Breast epithelium (tissue), 3 donors: Measurements from ENCODE around the gene ZNF324.

Source experiments
- POLR2A ChIP-seq: fragments of 450-650 bp; IDR thresholded peaks from one replicate; pipeline ENCODE4 v1.6.1; 2016; ENCODE audit warnings: antibody characterized with exemption, mild to moderate bottlenecking, moderate library complexity
- POLR2AphosphoS5 ChIP-seq, 3 donors: sonication (generic); formaldehyde crosslinking; IDR thresholded peaks; one replicate each; pipeline ENCODE4 v1.6.1; 2017; ENCODE audit warnings: antibody characterized with exemption in 3 of 3
- TF ChIP-seq, protein P1 (sequence below), 3 donors: fragments of 450-650 bp; IDR thresholded peaks; one replicate each; pipeline ENCODE4 v1.5.1; 2016 to 2017; ENCODE audit warnings: antibody characterized with exemption in 3 of 3, mild to moderate bottlenecking in 3 of 3, moderate library complexity in 3 of 3

DNA sequence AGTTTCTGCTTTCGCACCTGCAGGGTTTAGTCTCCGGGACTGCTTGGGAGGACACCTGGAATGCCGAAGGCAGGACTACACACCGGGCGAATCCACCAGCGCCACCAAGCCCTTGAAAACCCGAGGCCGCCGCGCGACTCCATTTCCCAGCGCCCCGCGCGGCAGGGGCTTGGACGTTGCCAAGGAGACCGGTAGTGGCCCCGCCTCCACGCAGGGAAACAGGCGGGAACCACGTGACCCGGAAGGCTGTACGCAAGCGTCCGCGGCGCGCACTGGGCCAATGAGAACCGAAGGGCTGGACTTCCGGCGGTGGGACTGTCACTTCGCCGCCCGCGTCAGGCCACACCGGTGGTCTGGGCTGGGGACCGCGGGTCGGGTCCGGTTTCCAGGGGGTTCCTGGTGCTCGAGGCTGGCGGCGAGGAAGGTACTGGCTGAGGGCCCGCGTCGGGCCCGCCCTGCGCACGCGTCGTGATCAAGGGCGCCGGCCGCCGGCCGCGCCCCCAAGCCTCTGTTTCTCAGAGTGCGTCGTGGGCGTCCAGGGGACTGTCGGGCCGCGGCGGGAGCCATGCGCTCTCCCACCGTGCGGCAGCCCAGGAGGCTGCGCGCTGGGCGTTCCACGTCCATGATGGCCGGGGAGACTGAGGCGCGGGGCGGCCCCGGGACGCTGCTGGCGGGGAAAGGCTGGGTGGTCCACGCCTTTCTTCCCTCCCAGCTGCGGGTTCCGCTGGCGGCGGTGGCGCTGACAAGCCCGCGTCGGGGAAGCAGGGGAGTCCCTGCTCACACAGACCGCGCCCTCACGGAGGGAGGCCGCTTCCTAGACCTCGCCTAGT is at the start of gene ZNF324:
- TF ChIP-seq, protein P1, sequence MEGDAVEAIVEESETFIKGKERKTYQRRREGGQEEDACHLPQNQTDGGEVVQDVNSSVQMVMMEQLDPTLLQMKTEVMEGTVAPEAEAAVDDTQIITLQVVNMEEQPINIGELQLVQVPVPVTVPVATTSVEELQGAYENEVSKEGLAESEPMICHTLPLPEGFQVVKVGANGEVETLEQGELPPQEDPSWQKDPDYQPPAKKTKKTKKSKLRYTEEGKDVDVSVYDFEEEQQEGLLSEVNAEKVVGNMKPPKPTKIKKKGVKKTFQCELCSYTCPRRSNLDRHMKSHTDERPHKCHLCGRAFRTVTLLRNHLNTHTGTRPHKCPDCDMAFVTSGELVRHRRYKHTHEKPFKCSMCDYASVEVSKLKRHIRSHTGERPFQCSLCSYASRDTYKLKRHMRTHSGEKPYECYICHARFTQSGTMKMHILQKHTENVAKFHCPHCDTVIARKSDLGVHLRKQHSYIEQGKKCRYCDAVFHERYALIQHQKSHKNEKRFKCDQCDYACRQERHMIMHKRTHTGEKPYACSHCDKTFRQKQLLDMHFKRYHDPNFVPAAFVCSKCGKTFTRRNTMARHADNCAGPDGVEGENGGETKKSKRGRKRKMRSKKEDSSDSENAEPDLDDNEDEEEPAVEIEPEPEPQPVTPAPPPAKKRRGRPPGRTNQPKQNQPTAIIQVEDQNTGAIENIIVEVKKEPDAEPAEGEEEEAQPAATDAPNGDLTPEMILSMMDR (IDR thresholded peaks at IDR 0.05) = no peak
- TF ChIP-seq POLR2A (no peak), POLR2AphosphoS5 (IDR thresholded peaks at IDR 0.05) (peak; percentile 44 to 76 (median 46))
